ENCODE measurements around the gene LYSMD2. TPM values are rescaled to one million over a fixed set of nuclear protein-coding genes. Genes with fewer than 3 reads are reported as not detected.
A peak's percentile ranks its signal among the peaks of the same experiment; 100 is the strongest.

LYSMD2 gene
- total RNA-seq, 1 experiment from 2014 or later = 2.2 TPM

GRCh38 chr15:51680321-51680720 is 57.1 kb downstream of the LYSMD2 start:
- Mint-ChIP-seq H3K27ac (no peak overlapping the region), H3K4me3 (peak overlapping the region; percentile 90)
- no peak for ATAC-seq

GRCh38 chr15:51678096-51678495 is 59.4 kb downstream of the LYSMD2 start:
- Mint-ChIP-seq H3K4me1 (peaks cover 6% of the 10 kb centered on the region), H3K27ac (no peak overlapping the region), H3K4me3 (no peak overlapping the region), H3K36me3 (no peaks in the 10 kb centered on the region), H3K27me3 (ENCODE audit: low read depth) (peaks cover 7% of the 10 kb centered on the region), H3K9me3 (no peaks in the 10 kb centered on the region)
- ChIA-PET CTCF (no interaction called here), POLR2A (no interaction called here)
- ATAC-seq (no peak), DNase-seq (ENCODE audit: low spot score) (no peak)
- TF ChIP-seq USF1 (CRISPR knock-in tag; IDR thresholded peaks at IDR 0.05) (no peak), JUN (CRISPR knock-in tag; IDR thresholded peaks at IDR 0.05) (no peak), HMGA2 (CRISPR knock-in tag; IDR thresholded peaks at IDR 0.05) (no peak), SP1 (CRISPR knock-in tag; conservative IDR thresholded peaks at IDR 0.05) (no peak), USF2 (CRISPR knock-in tag; IDR thresholded peaks at IDR 0.05) (no peak), NR2C2 (CRISPR knock-in tag; IDR thresholded peaks at IDR 0.05) (no peak), FOXK1 (CRISPR knock-in tag; IDR thresholded peaks at IDR 0.05) (no peak), ZBTB43 (CRISPR knock-in tag; IDR thresholded peaks at IDR 0.05) (no peak), STAT6 (CRISPR knock-in tag; conservative IDR thresholded peaks at IDR 0.05; ENCODE audit: low read depth) (no peak)
- TF ChIP-seq, protein P1, sequence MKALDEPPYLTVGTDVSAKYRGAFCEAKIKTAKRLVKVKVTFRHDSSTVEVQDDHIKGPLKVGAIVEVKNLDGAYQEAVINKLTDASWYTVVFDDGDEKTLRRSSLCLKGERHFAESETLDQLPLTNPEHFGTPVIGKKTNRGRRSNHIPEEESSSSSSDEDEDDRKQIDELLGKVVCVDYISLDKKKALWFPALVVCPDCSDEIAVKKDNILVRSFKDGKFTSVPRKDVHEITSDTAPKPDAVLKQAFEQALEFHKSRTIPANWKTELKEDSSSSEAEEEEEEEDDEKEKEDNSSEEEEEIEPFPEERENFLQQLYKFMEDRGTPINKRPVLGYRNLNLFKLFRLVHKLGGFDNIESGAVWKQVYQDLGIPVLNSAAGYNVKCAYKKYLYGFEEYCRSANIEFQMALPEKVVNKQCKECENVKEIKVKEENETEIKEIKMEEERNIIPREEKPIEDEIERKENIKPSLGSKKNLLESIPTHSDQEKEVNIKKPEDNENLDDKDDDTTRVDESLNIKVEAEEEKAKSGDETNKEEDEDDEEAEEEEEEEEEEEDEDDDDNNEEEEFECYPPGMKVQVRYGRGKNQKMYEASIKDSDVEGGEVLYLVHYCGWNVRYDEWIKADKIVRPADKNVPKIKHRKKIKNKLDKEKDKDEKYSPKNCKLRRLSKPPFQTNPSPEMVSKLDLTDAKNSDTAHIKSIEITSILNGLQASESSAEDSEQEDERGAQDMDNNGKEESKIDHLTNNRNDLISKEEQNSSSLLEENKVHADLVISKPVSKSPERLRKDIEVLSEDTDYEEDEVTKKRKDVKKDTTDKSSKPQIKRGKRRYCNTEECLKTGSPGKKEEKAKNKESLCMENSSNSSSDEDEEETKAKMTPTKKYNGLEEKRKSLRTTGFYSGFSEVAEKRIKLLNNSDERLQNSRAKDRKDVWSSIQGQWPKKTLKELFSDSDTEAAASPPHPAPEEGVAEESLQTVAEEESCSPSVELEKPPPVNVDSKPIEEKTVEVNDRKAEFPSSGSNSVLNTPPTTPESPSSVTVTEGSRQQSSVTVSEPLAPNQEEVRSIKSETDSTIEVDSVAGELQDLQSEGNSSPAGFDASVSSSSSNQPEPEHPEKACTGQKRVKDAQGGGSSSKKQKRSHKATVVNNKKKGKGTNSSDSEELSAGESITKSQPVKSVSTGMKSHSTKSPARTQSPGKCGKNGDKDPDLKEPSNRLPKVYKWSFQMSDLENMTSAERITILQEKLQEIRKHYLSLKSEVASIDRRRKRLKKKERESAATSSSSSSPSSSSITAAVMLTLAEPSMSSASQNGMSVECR (CRISPR knock-in tag; IDR thresholded peaks at IDR 0.05; ENCODE audit: borderline replicate concordance) = no peak
- TF ChIP-seq, protein P2, sequence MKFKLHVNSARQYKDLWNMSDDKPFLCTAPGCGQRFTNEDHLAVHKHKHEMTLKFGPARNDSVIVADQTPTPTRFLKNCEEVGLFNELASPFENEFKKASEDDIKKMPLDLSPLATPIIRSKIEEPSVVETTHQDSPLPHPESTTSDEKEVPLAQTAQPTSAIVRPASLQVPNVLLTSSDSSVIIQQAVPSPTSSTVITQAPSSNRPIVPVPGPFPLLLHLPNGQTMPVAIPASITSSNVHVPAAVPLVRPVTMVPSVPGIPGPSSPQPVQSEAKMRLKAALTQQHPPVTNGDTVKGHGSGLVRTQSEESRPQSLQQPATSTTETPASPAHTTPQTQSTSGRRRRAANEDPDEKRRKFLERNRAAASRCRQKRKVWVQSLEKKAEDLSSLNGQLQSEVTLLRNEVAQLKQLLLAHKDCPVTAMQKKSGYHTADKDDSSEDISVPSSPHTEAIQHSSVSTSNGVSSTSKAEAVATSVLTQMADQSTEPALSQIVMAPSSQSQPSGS (CRISPR knock-in tag; IDR thresholded peaks at IDR 0.05; ENCODE audit: borderline replicate concordance, low read depth) = no peak
- TF ChIP-seq, protein P3, sequence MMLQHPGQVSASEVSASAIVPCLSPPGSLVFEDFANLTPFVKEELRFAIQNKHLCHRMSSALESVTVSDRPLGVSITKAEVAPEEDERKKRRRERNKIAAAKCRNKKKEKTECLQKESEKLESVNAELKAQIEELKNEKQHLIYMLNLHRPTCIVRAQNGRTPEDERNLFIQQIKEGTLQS (CRISPR knock-in tag; conservative IDR thresholded peaks at IDR 0.05) = no peak
- TF ChIP-seq, protein P4, sequence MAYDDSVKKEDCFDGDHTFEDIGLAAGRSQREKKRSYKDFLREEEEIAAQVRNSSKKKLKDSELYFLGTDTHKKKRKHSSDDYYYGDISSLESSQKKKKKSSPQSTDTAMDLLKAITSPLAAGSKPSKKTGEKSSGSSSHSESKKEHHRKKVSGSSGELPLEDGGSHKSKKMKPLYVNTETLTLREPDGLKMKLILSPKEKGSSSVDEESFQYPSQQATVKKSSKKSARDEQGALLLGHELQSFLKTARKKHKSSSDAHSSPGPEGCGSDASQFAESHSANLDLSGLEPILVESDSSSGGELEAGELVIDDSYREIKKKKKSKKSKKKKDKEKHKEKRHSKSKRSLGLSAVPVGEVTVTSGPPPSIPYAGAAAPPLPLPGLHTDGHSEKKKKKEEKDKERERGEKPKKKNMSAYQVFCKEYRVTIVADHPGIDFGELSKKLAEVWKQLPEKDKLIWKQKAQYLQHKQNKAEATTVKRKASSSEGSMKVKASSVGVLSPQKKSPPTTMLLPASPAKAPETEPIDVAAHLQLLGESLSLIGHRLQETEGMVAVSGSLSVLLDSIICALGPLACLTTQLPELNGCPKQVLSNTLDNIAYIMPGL (CRISPR knock-in tag; IDR thresholded peaks at IDR 0.05) = no peak

More at GRCh38 chr15:51680321-51680720, 57.1 kb downstream of the LYSMD2 start:
- DNase-seq (ENCODE audit: low spot score) = no peak
- Mint-ChIP-seq H3K4me1 (peaks cover 6% of the 10 kb centered on the region), H3K9me3 (no peaks in the 10 kb centered on the region), H3K27me3 (ENCODE audit: low read depth) (peaks cover under 1% of the 10 kb centered on the region; the same call in 1 of the 2 replicates), H3K36me3 (no peaks in the 10 kb centered on the region)
- no peak for TF ChIP-seq CREB1 (CRISPR knock-in tag; IDR thresholded peaks at IDR 0.05)
- no peak for TF ChIP-seq E2F5 (CRISPR knock-in tag; IDR thresholded peaks at IDR 0.05)
- no peak for TF ChIP-seq TEAD4 (CRISPR knock-in tag; IDR thresholded peaks at IDR 0.05)
- TF ChIP-seq ETV6 (CRISPR knock-in tag; IDR thresholded peaks at IDR 0.05) = no peak
- TF ChIP-seq MAX (CRISPR knock-in tag; IDR thresholded peaks at IDR 0.05) = no peak
- POLR2A ChIA-PET = interaction anchor here (0.8 kb wide), 1 partner anchor 72 kb away, joined by 4 read pairs; no protein-coding TSS in a partner anchor
- CTCF ChIA-PET = interaction anchor here (1.2 to 2.5 kb wide), 4 partner anchors 25 to 96 kb away, joined by 4 to 22 read pairs (median 10); no protein-coding TSS in a partner anchor

Data from WTC11 (cell line).